Endothelial cell (in vitro differentiated cells): ENCODE measurements around the gene MAT2A. TPM values are rescaled to one million over a fixed set of nuclear protein-coding genes. Genes with fewer than 3 reads are reported as not detected.

Experiments used
- DNase-seq: peaks from one replicate; pipeline ENCODE4 v3.0.0; 2021; ENCODE audit warnings: low spot score
- H3K27ac Mint-ChIP-seq: one replicate; pipeline ENCODE4 v1.8.0; 2021; ENCODE audit warnings: mixed read lengths, inconsistent platforms; ENCODE audit not compliant: unreplicated experiment
- H3K27me3 Mint-ChIP-seq: one replicate; pipeline ENCODE4 v1.8.0; 2021; ENCODE audit warnings: mild to moderate bottlenecking, moderate library complexity, mixed read lengths, inconsistent platforms; ENCODE audit not compliant: unreplicated experiment
- H3K36me3 Mint-ChIP-seq: one replicate; pipeline ENCODE4 v1.8.0; 2021; ENCODE audit warnings: mild to moderate bottlenecking, low read depth, mixed read lengths, inconsistent platforms; ENCODE audit not compliant: unreplicated experiment
- H3K4me1 Mint-ChIP-seq: one replicate; pipeline ENCODE4 v1.8.0; 2021; ENCODE audit warnings: mild to moderate bottlenecking, mixed read lengths, inconsistent platforms; ENCODE audit not compliant: unreplicated experiment
- H3K4me3 Mint-ChIP-seq: one replicate; pipeline ENCODE4 v1.8.0; 2021; ENCODE audit warnings: mild to moderate bottlenecking, mixed read lengths, inconsistent platforms; ENCODE audit not compliant: unreplicated experiment
- H3K9me3 Mint-ChIP-seq: one replicate; pipeline ENCODE4 v1.8.0; 2021; ENCODE audit warnings: mixed read lengths, inconsistent platforms; ENCODE audit not compliant: unreplicated experiment
- total RNA-seq: library from RNA; stranded (reverse); fragmentation: NEBNext Ultra II Directional; extraction: Animal tissue kit (Norgen Biotek cat#: 25700); gene quantifications from one replicate; pipeline ENCODE4 v1.2.1, GENCODE V29; 2021; ENCODE audit not compliant: unreplicated experiment
- TF ChIP-seq, protein P1 (sequence below): fragments of 200-600 bp; sonication (generic); IDR thresholded peaks from one replicate; pipeline ENCODE4 v1.5.0; 2021; ENCODE audit warnings: antibody characterized with exemption; ENCODE audit not compliant: unreplicated experiment

Gene MAT2A
- total RNA-seq, 1 donor from 2014 or later: 151 TPM

DNA sequence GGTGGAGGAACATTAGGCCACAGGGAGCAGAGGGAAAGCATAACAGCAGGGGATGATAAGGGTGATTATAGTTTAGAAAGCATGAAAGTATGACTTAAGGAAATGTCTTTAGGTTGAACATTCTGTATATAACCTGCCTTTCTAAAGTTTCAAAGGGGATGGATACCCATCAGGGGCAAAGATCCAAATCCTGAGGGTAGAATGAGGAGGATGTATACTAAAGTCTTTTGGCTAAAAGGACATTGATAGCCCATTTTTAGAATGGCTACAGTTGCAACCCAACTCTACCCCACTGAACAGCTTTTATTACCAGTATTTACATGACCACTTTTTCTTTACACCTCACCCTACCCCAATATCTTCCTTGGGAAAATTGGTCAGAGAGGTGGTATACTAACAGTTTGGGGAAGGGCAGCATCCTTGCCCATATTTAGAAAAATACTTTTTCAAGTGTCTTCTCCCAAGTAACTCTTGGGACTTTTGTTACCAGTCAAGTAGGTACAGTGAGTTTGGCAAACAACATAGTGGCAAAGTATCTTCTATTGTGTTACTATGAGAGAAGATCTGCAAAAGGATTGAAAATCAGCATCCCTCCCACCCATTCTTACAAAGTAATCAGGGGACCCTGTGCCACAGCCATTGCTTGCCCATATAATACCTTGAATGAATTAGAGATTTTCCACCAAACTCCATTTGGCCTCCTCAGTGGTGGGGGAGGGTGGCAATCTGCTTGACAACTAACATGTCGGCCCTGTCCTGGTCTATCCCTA is 8.3 kb downstream of the MAT2A start:
- TF ChIP-seq, protein P1, sequence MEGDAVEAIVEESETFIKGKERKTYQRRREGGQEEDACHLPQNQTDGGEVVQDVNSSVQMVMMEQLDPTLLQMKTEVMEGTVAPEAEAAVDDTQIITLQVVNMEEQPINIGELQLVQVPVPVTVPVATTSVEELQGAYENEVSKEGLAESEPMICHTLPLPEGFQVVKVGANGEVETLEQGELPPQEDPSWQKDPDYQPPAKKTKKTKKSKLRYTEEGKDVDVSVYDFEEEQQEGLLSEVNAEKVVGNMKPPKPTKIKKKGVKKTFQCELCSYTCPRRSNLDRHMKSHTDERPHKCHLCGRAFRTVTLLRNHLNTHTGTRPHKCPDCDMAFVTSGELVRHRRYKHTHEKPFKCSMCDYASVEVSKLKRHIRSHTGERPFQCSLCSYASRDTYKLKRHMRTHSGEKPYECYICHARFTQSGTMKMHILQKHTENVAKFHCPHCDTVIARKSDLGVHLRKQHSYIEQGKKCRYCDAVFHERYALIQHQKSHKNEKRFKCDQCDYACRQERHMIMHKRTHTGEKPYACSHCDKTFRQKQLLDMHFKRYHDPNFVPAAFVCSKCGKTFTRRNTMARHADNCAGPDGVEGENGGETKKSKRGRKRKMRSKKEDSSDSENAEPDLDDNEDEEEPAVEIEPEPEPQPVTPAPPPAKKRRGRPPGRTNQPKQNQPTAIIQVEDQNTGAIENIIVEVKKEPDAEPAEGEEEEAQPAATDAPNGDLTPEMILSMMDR: no peak
- peaks cover 54% of the 10 kb centered on the region for H3K4me1 Mint-ChIP-seq
- H3K9me3 Mint-ChIP-seq: no peaks in the 10 kb centered on the region
- peaks cover 6% of the 10 kb centered on the region for H3K27me3 Mint-ChIP-seq
- H3K36me3 Mint-ChIP-seq: peaks cover 64% of the 10 kb centered on the region
- no peak for DNase-seq
- H3K4me3 Mint-ChIP-seq: no peak overlapping the region
- peak overlapping the region; percentile 62 for H3K27ac Mint-ChIP-seq

DNA sequence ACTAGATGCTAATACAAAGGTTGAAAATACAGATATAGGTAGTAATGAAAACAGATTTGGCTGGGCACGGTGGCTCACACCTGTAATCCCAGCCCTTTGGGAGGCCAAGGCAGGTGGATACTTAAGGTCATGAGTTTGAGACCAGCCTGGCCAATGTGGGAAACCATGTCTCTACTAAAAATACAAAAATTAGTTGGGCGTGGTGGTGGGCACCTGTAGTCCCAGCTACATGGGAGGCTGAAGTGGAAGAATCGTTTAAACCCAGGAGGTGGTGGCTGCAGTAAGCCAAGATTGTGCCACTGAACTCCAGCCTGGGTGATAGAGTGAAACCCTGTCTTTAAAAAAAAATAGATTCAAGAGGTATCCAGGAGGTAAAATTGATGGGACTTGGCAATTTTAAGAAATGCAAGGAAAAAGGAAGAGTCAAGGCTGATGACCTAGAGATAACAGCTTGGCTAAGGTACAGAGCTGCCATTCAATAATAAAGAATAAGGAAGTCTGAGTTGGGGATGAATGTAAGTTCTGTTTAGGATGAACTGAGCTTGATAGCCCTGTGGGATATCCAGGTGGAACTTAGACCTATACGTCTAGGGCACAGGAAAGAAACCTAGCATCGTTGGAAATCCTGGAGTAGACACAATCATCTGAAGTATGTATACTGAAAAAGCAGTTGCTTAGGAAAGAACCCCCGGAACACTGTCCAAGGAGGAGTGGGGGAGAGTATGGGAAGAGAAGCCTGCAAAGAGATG is 9.1 kb downstream of the MAT2A start:
- peak overlapping the region; percentile 59 for H3K4me3 Mint-ChIP-seq
- no peak for DNase-seq
- H3K9me3 Mint-ChIP-seq: no peaks in the 10 kb centered on the region
- peak overlapping the region; percentile 17 for H3K27ac Mint-ChIP-seq
- H3K27me3 Mint-ChIP-seq: peaks cover 6% of the 10 kb centered on the region
- H3K4me1 Mint-ChIP-seq: peaks cover 54% of the 10 kb centered on the region
- TF ChIP-seq, protein P1: no peak
- peaks cover 59% of the 10 kb centered on the region for H3K36me3 Mint-ChIP-seq

DNA sequence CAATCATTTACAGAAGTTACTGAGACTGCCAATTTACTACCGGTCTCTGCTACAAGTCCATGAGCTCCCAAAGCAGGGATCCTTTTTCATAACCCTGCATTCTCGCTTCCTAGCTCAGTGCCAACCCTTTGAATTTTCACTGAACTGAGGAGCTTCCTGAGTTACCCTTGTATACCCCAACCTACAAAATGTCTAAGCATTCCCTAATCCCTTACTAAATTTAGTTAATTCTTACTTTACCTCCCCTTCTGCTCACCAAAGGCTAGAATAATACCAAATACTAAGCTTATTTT is 9.6 kb downstream of the MAT2A start:
- Mint-ChIP-seq H3K4me3 (peak overlapping the region; percentile 59), H3K4me1 (peaks cover 56% of the 10 kb centered on the region), H3K27me3 (peaks cover 4% of the 10 kb centered on the region), H3K36me3 (peaks cover 55% of the 10 kb centered on the region), H3K9me3 (no peaks in the 10 kb centered on the region), H3K27ac (no peak overlapping the region)
- TF ChIP-seq, protein P1: no peak
- no peak for DNase-seq

- peaks cover 55% of the 10 kb centered on the region for H3K36me3 Mint-ChIP-seq
- H3K9me3 Mint-ChIP-seq: no peaks in the 10 kb centered on the region
- TF ChIP-seq, protein P1: no peak
- H3K27me3 Mint-ChIP-seq: peaks cover 4% of the 10 kb centered on the region
- H3K4me3 Mint-ChIP-seq: peak overlapping the region; percentile 59
- no peak for DNase-seq
- H3K4me1 Mint-ChIP-seq: peaks cover 58% of the 10 kb centered on the region
- H3K27ac Mint-ChIP-seq: peak overlapping the region; percentile 36
These were observed 10.1 kb downstream of the MAT2A start for GRCh38 chr2:85549095-85549494.

- peaks cover 4% of the 10 kb centered on the region for H3K27me3 Mint-ChIP-seq
- H3K4me1 Mint-ChIP-seq: peaks cover 62% of the 10 kb centered on the region
- H3K27ac Mint-ChIP-seq: peak overlapping the region; percentile 88
- TF ChIP-seq, protein P1: no peak
- no peak for DNase-seq
- no peaks in the 10 kb centered on the region for H3K9me3 Mint-ChIP-seq
- H3K36me3 Mint-ChIP-seq: peaks cover 55% of the 10 kb centered on the region
- H3K4me3 Mint-ChIP-seq: peak overlapping the region; percentile 27
These were observed 10.9 kb downstream of the MAT2A start for GRCh38 chr2:85549826-85550225.
